ENCODE data around the gene DNAAF5.

Gene DNAAF5

GRCh38 chr7:770741-771166, 44.3 kb downstream of the DNAAF5 start:
- no peak for DNase-seq

GRCh38 chr7:771234-772004, 44.9 kb downstream of the DNAAF5 start:
- DNase-seq = no peak

- DNase-seq = no peak
Observed at GRCh38 chr7:772005-772294, 45.5 kb downstream of the DNAAF5 start.

DNA sequence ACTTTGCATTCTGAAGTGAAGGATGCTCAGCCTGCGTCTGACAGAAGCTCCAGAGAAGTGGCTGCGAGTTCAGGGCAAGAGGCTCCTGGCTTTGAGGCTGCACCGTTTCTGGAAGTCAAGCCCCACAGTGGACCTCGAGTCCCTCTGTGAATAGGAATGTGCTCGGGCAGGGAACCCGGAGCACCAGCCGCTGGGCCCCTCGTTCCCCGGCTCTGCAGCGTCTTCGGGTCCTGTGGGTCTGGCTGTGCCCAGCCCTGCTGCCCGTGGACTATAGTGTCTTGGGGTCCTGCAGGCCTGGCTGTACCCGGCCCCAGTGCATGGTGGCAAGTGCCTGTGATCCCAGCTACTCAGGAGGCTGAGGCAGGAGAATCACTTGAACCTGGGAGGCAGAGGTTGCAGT, 45.9 kb downstream of the DNAAF5 start:
- no peak for DNase-seq

DNA sequence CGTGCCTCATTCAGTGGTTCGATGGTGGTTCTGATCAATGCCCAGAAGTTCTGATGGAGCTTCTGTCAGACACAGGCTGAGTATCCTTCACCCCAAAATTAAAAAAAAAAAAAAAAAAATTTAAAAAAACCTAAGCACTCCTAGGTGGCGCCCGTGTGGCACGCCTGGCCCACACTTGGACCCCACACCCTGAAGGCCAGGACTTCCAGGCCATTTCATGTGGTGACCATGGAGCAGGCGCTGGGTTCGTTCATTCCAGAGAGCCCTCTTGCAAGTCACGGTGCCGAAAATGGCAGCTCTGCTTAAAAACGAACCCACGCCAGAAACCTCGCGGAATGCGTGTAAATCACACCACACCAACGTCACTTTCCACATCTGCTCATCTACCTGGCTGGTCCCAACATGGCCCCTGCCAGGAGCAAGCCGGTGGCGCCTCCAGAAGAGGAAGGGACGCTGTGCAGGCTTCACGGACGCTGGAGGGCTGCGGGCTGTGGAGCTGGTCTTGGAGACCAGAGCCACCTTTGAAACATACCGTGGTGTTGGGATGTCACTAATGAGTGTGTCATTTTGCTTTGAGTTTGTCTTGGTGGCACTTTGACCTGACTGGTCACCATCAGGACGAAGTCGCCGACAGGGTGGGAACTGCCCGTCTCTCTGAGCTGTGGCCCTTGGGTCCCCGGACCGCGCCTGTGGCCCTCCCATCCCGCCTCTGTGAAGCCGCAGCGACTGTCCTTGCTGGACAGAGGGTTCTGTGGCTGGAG, 46.5 kb downstream of the DNAAF5 start:
- no peak for DNase-seq

DNA sequence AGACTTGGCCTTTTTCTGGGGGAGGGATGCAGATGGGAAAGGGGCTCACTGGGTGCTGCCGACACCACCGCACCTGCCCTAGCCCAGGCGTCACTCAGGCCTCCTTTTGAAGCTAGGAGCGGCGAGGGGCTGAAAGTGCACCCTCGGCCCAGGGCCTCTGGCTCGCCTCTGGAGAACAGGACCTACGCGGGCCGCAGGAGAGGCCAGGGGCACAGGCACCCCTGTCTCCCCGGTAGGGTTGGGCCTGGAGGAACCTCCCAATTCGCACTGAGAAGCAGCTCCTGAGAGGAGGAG, 47.1 kb downstream of the DNAAF5 start:
- no peak for DNase-seq

DNA sequence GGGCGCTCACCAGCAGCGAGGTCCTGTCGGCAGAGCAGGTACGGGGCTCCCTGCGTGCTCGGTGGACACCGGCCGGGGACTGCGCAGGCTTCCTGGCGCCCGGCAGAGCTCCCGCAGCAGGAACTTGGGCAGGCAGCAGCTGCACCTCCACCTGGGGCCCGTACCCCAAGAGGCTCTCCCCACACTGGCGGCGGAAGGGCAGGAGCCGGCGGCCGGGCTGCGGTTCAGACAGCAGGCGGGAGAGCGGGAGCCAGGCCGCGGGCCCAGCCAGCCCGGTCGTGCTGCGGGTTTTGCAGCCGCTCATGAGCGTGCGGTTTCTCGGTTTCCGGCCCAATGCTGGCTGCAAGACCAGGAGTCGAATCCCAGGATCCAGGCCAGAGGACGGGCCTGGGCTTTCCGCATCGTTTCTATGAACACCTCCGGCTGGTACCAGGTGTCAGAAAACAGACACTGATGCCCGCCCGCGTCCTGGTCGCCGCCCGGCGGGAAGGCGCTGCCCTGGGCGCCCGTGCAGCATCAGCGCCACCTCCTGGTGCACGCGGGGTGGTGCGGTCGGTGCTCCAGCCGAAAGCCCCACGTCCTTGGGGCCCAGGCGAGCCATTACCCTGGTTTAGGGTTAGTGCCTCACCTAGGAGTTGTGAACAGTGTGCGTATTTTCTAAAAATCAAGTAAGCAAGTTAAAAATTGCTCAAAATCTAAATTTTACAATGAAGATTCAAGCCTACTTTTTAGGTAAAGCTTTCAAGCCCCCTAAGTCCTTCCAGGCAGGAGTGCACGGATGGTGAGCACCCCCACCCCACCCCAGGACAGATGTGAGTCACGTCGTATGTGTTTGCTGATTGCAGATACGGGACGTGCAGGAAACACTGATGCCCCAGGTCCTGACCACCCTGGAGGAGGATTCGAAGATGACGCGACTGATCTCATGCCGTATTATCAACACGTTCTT, 47.9 kb downstream of the DNAAF5 start:
- peak; percentile 47 for DNase-seq

- DNase-seq = no peak
Observed at GRCh38 chr7:776381-776780, 49.9 kb downstream of the DNAAF5 start.

GRCh38 chr7:776992-777727, 50.7 kb downstream of the DNAAF5 start:
- DNase-seq = no peak

DNA sequence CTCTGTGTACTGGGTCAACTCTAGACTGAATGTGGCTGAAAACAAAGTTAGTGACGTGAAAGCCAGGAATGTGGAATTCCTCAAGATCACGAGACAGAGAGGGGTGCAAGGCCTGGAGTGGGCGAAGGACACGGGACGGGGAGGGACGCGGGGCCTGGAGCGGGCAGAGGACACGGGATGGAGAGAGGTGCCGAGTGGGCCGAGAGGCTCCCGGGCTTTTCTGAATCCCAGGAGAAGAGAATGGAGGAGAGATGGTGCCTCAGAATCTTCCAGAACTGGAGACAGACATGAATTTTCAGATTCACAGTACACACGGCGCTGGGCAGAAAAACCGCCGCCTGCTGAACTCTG, 51.2 kb downstream of the DNAAF5 start:
- DNase-seq = no peak

GRCh38 chr7:778271-778967, 51.9 kb downstream of the DNAAF5 start:
- no peak for DNase-seq

DNA sequence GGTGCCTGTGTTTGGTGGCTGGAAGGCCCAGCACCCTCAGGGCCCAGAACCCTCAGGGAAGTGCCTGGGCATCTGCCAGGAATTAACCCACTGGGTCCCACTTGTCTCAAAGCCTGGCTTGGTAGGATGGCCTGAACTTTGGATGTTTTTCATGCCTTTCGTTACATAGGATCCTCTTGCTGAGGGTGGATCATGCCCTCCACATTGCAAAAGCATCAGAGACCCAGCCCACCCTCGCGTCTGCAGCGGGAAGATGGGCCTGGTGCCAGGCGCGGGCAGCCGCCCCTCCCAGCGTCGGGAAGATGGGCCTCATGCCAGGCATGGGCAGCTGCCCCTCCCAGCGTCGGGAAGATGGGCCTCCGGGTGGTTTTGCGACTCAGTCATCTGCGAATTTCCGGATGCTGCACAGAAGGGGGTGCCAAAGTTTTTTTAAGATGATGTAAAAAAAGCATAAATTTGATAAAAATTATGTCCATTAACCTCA, 52.5 kb downstream of the DNAAF5 start:
- DNase-seq = peak; percentile 56

DNA sequence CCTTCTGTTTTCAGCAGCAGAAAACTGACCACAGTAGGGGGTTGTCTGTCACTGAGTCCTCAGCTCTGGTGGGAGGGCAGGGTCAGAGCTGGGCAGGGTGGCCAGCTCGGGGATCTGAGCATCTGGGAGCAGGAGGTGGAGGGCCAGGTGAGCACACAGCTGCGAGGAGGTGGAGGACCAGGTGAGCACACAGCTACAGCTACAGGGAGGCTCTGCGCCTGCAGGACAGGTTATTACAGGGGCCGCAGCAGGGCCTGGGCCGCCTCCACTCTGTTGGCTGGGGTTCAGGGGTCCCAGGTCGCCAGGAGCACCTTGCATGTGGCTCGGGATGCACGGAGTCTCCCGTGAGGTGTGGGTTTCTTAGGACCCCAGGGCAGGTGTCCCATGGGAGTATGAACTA, 53.0 kb downstream of the DNAAF5 start:
- no peak for DNase-seq

DNA sequence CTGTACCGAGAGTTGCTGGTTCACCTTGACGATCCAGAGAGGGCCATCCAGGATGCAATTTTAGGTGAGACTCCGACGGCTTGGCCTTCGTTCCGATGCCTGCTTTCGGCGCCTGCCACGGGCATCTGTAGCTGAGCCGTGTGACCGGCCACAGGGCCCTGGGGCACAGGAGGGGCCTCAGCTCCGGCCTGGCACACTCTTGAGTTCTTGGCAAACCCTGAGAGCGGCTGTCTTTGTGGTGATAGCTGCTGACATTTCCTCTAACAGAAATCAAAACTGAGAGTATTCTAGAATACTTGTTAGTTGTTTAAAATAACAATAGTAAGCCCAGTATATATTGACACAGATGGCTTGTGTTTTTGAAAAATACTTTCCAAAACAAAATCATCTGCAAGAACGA, 53.6 kb downstream of the DNAAF5 start:
- DNase-seq = no peak

- DNase-seq = no peak
Observed at GRCh38 chr7:780516-780915, 54.0 kb downstream of the DNAAF5 start.

- no peak for DNase-seq
Observed at GRCh38 chr7:781186-781849, 54.8 kb downstream of the DNAAF5 start.

DNA sequence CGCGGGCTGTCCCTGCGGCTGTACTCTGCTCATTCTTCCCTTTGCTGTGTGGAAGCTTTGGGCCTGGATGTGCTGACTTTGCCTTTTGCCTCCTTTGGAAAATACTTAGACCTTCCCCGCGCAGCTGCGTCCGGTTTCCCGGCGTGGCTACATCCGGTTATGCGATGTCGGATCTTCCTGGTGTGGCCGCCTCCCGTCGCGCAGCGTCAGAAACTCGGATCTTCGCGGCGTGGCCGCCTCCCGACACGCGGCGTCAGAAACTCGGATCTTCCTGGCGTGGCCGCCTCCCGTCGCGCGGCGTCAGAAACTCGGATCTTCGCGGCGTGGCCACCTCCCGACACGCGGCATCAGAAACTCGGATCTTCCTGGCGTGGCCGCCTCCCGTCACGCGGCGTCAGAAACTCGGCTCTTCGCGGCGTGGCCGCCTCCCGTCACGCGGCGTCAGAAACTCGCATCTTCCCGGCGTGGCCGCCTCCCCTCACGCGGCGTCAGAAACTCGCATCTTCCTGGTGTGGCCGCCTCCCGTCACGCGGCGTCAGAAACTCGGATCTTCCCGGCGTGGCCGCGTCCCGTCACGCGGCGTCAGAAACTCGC, 55.5 kb downstream of the DNAAF5 start:
- no peak for DNase-seq

GRCh38 chr7:782718-783449, 56.4 kb downstream of the DNAAF5 start:
- no peak for DNase-seq

DNA sequence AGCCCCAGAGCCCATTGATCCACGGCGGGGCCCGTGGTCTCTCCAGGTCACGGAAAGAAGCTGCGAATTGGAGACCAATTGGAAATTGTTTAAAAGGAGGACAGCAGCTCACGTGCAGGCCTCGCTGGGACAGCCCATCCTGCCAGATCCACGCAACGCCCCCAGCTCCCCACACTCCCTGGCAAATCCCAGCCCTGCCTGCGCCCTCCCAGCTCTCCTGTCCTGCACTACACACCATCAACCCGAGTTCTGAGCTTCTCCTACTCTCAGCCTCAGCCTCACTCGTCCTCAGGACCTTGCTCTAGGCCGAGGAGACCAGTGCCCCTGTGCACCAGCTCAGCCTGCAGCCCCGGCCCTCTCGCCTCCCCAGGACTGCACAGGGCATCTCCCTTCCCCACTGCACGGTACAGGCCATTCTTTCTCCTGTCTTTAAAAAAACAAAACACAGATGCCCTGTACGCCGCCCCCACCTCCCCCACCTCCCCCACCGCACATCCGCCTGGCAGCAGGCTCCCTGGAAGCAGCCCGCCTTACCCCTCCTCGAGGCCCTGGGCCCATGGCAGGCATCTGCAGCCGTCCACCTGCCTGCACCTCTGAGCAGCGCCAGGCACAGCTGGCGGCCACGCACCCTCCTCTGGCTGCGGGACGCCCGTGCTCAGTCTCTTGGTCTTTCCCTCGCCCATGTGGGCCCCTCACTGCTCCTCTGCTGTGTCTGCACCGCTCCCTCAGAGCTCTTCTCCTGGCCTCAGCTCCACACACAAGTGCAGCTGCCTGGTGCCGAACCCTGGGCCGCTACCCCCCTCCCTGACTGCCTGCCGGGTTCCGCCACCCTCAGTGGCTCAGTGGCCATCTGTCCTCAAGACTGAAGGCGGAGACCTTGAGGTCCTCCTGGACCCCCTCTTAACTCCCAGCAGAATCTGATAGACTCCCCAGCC, 57.3 kb downstream of the DNAAF5 start:
- no peak for DNase-seq

Measured in NCI-H1694 treated with DMSO at 0.1 percent for 48 hours (cell line).